ENCODE measurements around the gene RNF212.

DNA sequence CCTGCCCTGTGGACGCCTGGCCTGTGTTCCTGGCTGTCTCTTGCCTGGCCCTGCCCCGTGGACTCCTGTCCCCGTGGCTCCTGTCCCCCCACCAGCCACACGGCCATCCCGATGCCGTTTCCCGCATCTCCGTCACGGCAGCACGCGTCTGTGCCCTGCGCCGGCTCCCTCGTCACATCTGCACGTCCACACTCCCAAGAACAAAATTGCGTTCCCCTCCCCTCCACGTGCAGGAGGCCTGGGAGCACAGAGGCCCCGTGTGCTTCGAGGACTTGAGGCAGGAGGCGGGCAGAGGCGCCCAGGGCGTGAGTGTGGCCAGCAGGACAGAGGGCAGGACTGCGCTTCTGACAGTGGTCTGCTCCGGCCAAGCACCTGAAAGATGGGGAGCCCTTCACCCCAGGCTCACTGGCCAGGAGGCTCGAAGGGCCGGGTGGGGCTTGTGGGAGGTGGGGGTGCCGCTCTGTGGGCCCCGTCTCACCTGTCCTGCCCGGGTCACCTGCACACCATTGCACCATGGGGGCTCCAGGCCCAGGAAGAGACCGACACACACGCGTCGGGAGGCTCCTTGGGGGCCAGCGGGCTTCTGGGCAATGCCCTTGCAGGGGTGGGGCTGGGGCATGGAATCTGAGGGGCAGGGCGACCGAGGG lies 84.7 kb downstream of the RNF212 start:
- TF ChIP-seq NR2F6 (CRISPR knock-in tag; IDR thresholded peaks at IDR 0.05): no peak
- TF ChIP-seq CBX3 (IDR thresholded peaks at IDR 0.05; ENCODE audit: borderline replicate concordance in 1 of 2, low read length in 2 of 2): no peak
- no peak for TF ChIP-seq RBBP5 (IDR thresholded peaks at IDR 0.05; ENCODE audit: borderline replicate concordance, insufficient read depth, low read length, poor library complexity, severe bottlenecking)
- no peak for TF ChIP-seq MAZ (CRISPR knock-in tag; conservative IDR thresholded peaks at IDR 0.05 in 1 of 2, IDR thresholded peaks at IDR 0.05 in 1 of 2)
- TF ChIP-seq CTCF (IDR thresholded peaks at IDR 0.05 in 2 of 3, conservative IDR thresholded peaks at IDR 0.05 in 1 of 3; ENCODE audit: insufficient read depth in 2 of 3, low read depth in 1 of 3, low read length in 3 of 3): no peak
- TF ChIP-seq NR1H2 (CRISPR knock-in tag; IDR thresholded peaks at IDR 0.05): no peak

Measured in K562 (cell line).